H9 (cell line): Measurements from ENCODE around the gene TIAM2. TPM values are rescaled to one million over a fixed set of nuclear protein-coding genes. Genes with fewer than 3 reads are reported as not detected.

Experiments
- DNase-seq: peaks from one replicate; pipeline ENCODE4 v3.0.0-alpha.2; 2017
- H2AFZ ChIP-seq: one replicate; pipeline ENCODE4 v1.6.1; 2013; ENCODE audit warnings: mild to moderate bottlenecking, low read length, control low read depth, moderate library complexity
- H2AK5ac ChIP-seq: 2 replicates; pipeline ENCODE4 v1.6.1; 2013; ENCODE audit warnings: low read length, control low read depth, mixed read lengths; ENCODE audit not compliant: insufficient read length
- H2BK120ac ChIP-seq: one replicate; pipeline ENCODE4 v1.6.1; 2013; ENCODE audit warnings: low read depth, mild to moderate bottlenecking, low read length, control low read depth, inconsistent platforms; ENCODE audit not compliant: poor library complexity, severe bottlenecking
- H2BK12ac ChIP-seq: 2 replicates; pipeline ENCODE4 v1.6.1; 2013; ENCODE audit warnings: low read length, control low read depth, mixed read lengths, low read depth; ENCODE audit not compliant: insufficient read length
- H2BK15ac ChIP-seq: 2 replicates; pipeline ENCODE4 v1.6.1; 2013; ENCODE audit warnings: low read depth, low read length, control low read depth
- H2BK20ac ChIP-seq: one replicate; pipeline ENCODE4 v1.6.1; 2013; ENCODE audit warnings: low read depth, mild to moderate bottlenecking, low read length, control low read depth, inconsistent platforms; ENCODE audit not compliant: poor library complexity, severe bottlenecking
- H2BK5ac ChIP-seq: 2 replicates; pipeline ENCODE4 v1.6.1; 2013; ENCODE audit warnings: low read length, control low read depth, mixed read lengths; ENCODE audit not compliant: insufficient read length
- H3K14ac ChIP-seq: 2 replicates; pipeline ENCODE4 v1.6.1; 2013; ENCODE audit warnings: low read length, control low read depth; ENCODE audit not compliant: insufficient read depth
- H3K18ac ChIP-seq: 2 replicates; pipeline ENCODE4 v1.6.1; 2013; ENCODE audit warnings: low read depth, mild to moderate bottlenecking, mixed read lengths, low read length, control low read depth; ENCODE audit not compliant: insufficient read length
- H3K23ac ChIP-seq: 2 replicates; pipeline ENCODE4 v1.6.1; 2013; ENCODE audit warnings: low read length, control low read depth, mixed read lengths, low read depth; ENCODE audit not compliant: insufficient read length
- H3K23me2 ChIP-seq: 2 replicates; pipeline ENCODE4 v1.6.1; 2013; ENCODE audit warnings: low read depth, mild to moderate bottlenecking, mixed read lengths, low read length, control low read depth; ENCODE audit not compliant: insufficient read length, poor library complexity, severe bottlenecking
- H3K27ac ChIP-seq: 2 replicates; pipeline ENCODE4 v1.5.1; 2013; ENCODE audit warnings: low read length, control low read depth, mixed read lengths, low read depth; ENCODE audit not compliant: insufficient read length
- H3K27me3 ChIP-seq: 2 replicates; pipeline ENCODE4 v1.6.1; 2013; ENCODE audit warnings: low read length, control low read depth, inconsistent platforms; ENCODE audit not compliant: insufficient read depth
- H3K4ac ChIP-seq: 2 replicates; pipeline ENCODE4 v1.6.1; 2013; ENCODE audit warnings: low read depth, mild to moderate bottlenecking, control low read depth, inconsistent platforms, low read length, moderate library complexity
- H3K4me1 ChIP-seq: 2 replicates; pipeline ENCODE4 v1.6.1; 2013; ENCODE audit warnings: low read length, control low read depth, inconsistent platforms; ENCODE audit not compliant: insufficient read depth
- H3K4me2 ChIP-seq: 2 replicates; pipeline ENCODE4 v1.6.1; 2013; ENCODE audit warnings: low read length, control low read depth, mixed read lengths; ENCODE audit not compliant: insufficient read length, insufficient read depth
- H3K56ac ChIP-seq: 2 replicates; pipeline ENCODE4 v1.6.1; 2013; ENCODE audit warnings: low read depth, mild to moderate bottlenecking, mixed read lengths, low read length, control low read depth; ENCODE audit not compliant: insufficient read length
- H3K79me1 ChIP-seq: 2 replicates; pipeline ENCODE4 v1.6.1; 2013; ENCODE audit warnings: low read depth, mild to moderate bottlenecking, moderate library complexity, low read length, control low read depth, inconsistent platforms; ENCODE audit not compliant: insufficient read depth, poor library complexity, severe bottlenecking
- H3K79me2 ChIP-seq: 2 replicates; pipeline ENCODE4 v1.6.1; 2013; ENCODE audit warnings: low read length, control low read depth, inconsistent platforms; ENCODE audit not compliant: insufficient read depth
- H3K9ac ChIP-seq: 2 replicates; pipeline ENCODE4 v1.6.1; 2013; ENCODE audit warnings: low read length, control low read depth, mixed read lengths; ENCODE audit not compliant: insufficient read length; ENCODE audit errors: extremely low read depth
- H3K9me3 ChIP-seq: one replicate; pipeline ENCODE4 v1.6.1; 2013; ENCODE audit warnings: low read depth, low read length, inconsistent platforms; ENCODE audit not compliant: control insufficient read depth
- H3T11ph ChIP-seq: one replicate; pipeline ENCODE4 v1.6.1; 2013; ENCODE audit warnings: mild to moderate bottlenecking, low read length, control low read depth, inconsistent platforms
- H4K20me1 ChIP-seq: one replicate; pipeline ENCODE4 v1.6.1; 2013; ENCODE audit not compliant: control insufficient read depth, insufficient read length, insufficient read depth
- H4K5ac ChIP-seq: 2 replicates; pipeline ENCODE4 v1.6.1; 2013; ENCODE audit warnings: low read depth, mild to moderate bottlenecking, mixed read lengths, low read length, control low read depth; ENCODE audit not compliant: insufficient read length
- H4K8ac ChIP-seq: replicated peaks from 2 replicates; pipeline ENCODE4 v1.6.1; 2013; ENCODE audit warnings: low read length, control low read depth, mixed read lengths, low read depth; ENCODE audit not compliant: insufficient read length
- H4K91ac ChIP-seq: 2 replicates; pipeline ENCODE4 v1.6.1; 2013; ENCODE audit warnings: low read depth, mild to moderate bottlenecking, moderate library complexity, mixed read lengths, low read length, control low read depth; ENCODE audit not compliant: insufficient read length
- H3K27ac Mint-ChIP-seq, 3 experiments: 2 replicates in 2 of 3; 3 replicates in 1 of 3; pipeline ENCODE4 v1.8.0; 2020 to 2021; ENCODE audit warnings: mixed read lengths in 3 of 3, mild to moderate bottlenecking in 1 of 3, moderate library complexity in 1 of 3
- H3K27me3 Mint-ChIP-seq: 2 replicates; pipeline ENCODE4 v1.8.0; 2021; ENCODE audit warnings: low read depth, mild to moderate bottlenecking, moderate library complexity, mixed read lengths
- H3K36me3 Mint-ChIP-seq, 3 experiments: 2 replicates in 2 of 3; 3 replicates in 1 of 3; pipeline ENCODE4 v1.8.0; 2020 to 2021; ENCODE audit warnings: low read depth in 3 of 3, mixed read lengths in 3 of 3; ENCODE audit not compliant: insufficient read depth in 1 of 3
- H3K4me1 Mint-ChIP-seq, 2 experiments: 2 replicates each; pipeline ENCODE4 v1.8.0; 2020; ENCODE audit warnings: mixed read lengths in 2 of 2
- H3K4me3 Mint-ChIP-seq, 2 experiments: 2 replicates in 1 of 2; 3 replicates in 1 of 2; pipeline ENCODE4 v1.8.0; 2020 to 2021; ENCODE audit warnings: mild to moderate bottlenecking in 2 of 2, mixed read lengths in 2 of 2, moderate library complexity in 1 of 2
- H3K9me3 Mint-ChIP-seq, 2 experiments: 2 replicates in 1 of 2; 3 replicates in 1 of 2; pipeline ENCODE4 v1.8.0; 2020; ENCODE audit warnings: mild to moderate bottlenecking in 2 of 2, mixed read lengths in 2 of 2, moderate library complexity in 1 of 2
- WGBS: extraction: QIAGEN DNeasy Blood & Tissue Kit; methylation state at CpG from one replicate; pipeline ENCODE4 v1.1.7; 2013; ENCODE audit warnings: missing lambda C conversion rate, low lambda C conversion rate, mixed read lengths; ENCODE audit not compliant: insufficient read length; ENCODE audit errors: extremely low coverage; 5-methylcytosine and 5-hydroxymethylcytosine counted together
- total RNA-seq: library from RNA; stranded (reverse); gene quantifications from 2 replicates; pipeline ENCODE4 v1.2.1, GENCODE V29; 2021
- TF ChIP-seq, protein P1 (sequence below): fragments of 200-600 bp; sonication (generic); conservative IDR thresholded peaks from 3 replicates; pipeline ENCODE4 v1.8.0; 2021; ENCODE audit warnings: antibody characterized with exemption, mild to moderate bottlenecking

The TIAM2 gene
- total RNA-seq, 1 experiment from 2014 or later: 6.3 TPM

DNA sequence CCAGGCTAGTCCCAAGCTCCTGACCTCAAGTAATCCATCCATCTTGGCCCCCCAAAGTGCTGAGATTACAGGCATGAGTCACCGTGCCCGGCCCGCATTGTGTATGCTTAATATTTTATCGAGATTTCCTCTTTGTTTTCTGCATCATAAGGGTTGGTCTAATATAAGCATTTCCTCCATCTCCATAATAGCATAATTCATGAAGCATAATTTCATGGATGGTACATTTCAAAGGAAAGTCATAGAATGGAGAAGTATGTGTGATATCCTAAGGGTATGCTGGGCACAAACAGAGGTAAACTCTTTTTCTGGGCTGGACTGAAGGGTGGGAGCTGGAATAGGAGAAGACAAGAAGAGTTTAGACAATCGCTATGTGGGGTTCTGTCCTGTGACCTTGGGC lies 17.5 kb upstream of the TIAM2 start:
- H3K27ac Mint-ChIP-seq: no peak overlapping the region
- Histone ChIP-seq H4K20me1 (no peaks in the 10 kb centered on the region), H3K23ac (no peak overlapping the region), H3K9ac (no peak overlapping the region), H3K14ac (no peak overlapping the region), H3K56ac (no peak overlapping the region), H3K27me3 (no peaks in the 10 kb centered on the region), H3K9me3 (no peaks in the 10 kb centered on the region), H2BK12ac (no peak overlapping the region), H3K18ac (no peak overlapping the region), H4K8ac (no peak overlapping the region), H2AK5ac (no peak overlapping the region), H3K4me2 (no peak overlapping the region), H3K4ac (no peak overlapping the region), H2BK20ac (no peak overlapping the region), H2BK5ac (no peak overlapping the region), H3K4me1 (no peaks in the 10 kb centered on the region), H3K23me2 (no peaks in the 10 kb centered on the region), H2BK120ac (no peak overlapping the region), H3K79me1 (no peaks in the 10 kb centered on the region), H4K91ac (no peak overlapping the region), H3K27ac (no peak overlapping the region), H2BK15ac (no peak overlapping the region), H3T11ph (no peak overlapping the region), H3K79me2 (no peaks in the 10 kb centered on the region), H4K5ac (no peak overlapping the region), H2AFZ (no peak overlapping the region)
- no peaks in the 10 kb centered on the region; a peak in 1 of 7 replicates for H3K36me3 Mint-ChIP-seq
- H3K9me3 Mint-ChIP-seq: peaks cover 0 to 3% of the 10 kb centered on the region in 2 experiments; a peak in 1 of 5 replicates
- no peaks in the 10 kb centered on the region for H3K27me3 Mint-ChIP-seq
- TF ChIP-seq, protein P1, sequence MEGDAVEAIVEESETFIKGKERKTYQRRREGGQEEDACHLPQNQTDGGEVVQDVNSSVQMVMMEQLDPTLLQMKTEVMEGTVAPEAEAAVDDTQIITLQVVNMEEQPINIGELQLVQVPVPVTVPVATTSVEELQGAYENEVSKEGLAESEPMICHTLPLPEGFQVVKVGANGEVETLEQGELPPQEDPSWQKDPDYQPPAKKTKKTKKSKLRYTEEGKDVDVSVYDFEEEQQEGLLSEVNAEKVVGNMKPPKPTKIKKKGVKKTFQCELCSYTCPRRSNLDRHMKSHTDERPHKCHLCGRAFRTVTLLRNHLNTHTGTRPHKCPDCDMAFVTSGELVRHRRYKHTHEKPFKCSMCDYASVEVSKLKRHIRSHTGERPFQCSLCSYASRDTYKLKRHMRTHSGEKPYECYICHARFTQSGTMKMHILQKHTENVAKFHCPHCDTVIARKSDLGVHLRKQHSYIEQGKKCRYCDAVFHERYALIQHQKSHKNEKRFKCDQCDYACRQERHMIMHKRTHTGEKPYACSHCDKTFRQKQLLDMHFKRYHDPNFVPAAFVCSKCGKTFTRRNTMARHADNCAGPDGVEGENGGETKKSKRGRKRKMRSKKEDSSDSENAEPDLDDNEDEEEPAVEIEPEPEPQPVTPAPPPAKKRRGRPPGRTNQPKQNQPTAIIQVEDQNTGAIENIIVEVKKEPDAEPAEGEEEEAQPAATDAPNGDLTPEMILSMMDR: no peak
- DNase-seq: no peak
- no peak overlapping the region for H3K4me3 Mint-ChIP-seq
- WGBS: no CpG with 5 or more reads among the region's 5 CpGs
- H3K4me1 Mint-ChIP-seq: no peaks in the 10 kb centered on the region
